Stimulated activated CD8-positive, alpha-beta memory T cell treated with anti-CD3 and anti-CD28 coated beads, Interleukin-4, amount 100 ng/mL, for 4 hours (primary cell): ENCODE results near the gene CLEC10A.
A peak's percentile ranks its signal among the peaks of the same experiment; 100 is the strongest.

Source experiments
- DNase-seq, 2 donors: peaks; one replicate each; pipeline ENCODE4 v3.0.0-alpha.2; 2020; ENCODE audit warnings: low read depth in 2 of 2, low spot score in 1 of 2

Gene CLEC10A

DNA sequence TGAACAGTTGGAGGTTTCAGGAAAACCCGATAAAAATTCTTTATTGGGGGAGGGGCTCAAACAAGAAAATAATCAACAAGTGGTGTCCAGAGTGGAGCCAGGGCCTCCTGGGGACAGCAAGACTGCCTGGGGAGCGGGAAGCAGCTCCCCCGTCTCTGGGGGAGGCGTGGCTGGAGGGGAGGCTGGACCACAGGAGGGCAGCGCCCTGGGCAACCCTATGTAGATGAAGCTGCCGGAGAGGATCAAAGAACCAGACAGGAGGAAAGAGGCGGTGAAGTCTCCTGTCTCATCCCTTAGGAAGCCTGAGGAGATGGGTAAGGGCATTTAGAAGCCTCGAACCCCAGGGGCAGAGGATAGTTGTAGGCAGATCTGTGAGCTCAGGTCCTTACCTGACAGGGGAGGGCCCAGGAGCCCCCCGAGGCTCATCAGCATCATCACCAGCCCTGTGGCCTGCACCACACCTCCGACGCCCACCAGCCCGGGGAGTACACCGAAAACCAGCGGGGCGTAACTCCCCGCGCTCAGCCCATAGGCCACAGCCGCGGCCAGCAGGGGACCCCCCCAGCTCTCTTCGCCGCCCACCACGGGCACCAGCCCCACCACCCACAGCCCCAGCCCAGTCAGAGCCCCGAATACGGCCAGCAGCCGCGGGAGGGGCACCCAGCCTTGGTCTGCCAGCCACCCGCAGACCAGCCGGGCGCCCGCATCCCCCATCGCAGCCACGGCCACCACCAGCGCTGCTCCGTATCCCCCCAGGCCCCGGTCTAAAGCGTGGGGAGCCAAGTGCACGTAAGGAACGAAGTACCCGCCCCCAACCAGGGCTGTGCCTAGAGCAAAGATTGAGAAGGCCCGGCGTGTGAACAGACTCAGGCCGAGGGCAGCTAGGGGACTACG lies 38.2 kb downstream of the CLEC10A start:
- no peak for DNase-seq

DNA sequence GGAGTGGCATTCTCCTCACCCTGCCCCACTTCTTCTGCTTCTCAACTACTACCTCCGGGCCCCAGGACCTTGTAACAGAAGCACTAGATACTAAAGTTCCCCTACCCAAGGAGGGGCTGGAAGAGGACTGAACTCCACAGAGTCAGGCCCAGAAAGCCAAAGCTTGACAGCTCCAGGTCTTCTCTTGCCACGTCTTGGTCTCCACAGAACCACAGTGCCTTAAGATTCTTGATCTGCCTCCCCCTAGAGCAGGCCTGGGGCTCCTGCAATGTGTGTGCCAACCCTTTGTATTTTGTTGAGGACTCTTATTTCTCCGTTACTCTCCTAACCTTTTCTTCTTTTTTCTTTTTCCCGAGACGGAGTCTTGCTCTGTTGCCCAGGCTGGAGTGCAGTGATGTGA lies 40.2 kb downstream of the CLEC10A start:
- DNase-seq: no peak

DNA sequence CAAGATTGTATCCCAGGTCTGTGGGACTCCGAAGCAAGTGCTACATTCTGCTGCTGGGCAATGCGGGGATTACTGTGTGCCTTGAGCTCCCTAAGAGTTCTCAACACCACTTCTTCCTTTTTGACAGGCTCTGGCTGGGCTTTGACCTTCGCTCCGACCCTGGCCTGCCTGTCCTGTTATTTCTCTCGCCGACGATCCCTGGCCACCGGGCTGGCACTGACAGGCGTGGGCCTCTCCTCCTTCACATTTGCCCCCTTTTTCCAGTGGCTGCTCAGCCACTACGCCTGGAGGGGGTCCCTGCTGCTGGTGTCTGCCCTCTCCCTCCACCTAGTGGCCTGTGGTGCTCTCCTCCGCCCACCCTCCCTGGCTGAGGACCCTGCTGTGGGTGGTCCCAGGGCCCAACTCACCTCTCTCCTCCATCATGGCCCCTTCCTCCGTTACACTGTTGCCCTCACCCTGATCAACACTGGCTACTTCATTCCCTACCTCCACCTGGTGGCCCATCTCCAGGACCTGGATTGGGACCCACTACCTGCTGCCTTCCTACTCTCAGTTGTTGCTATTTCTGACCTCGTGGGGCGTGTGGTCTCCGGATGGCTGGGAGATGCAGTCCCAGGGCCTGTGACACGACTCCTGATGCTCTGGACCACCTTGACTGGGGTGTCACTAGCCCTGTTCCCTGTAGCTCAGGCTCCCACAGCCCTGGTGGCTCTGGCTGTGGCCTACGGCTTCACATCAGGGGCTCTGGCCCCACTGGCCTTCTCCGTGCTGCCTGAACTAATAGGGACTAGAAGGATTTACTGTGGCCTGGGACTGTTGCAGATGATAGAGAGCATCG lies 41.8 kb downstream of the CLEC10A start:
- DNase-seq: no peak

DNA sequence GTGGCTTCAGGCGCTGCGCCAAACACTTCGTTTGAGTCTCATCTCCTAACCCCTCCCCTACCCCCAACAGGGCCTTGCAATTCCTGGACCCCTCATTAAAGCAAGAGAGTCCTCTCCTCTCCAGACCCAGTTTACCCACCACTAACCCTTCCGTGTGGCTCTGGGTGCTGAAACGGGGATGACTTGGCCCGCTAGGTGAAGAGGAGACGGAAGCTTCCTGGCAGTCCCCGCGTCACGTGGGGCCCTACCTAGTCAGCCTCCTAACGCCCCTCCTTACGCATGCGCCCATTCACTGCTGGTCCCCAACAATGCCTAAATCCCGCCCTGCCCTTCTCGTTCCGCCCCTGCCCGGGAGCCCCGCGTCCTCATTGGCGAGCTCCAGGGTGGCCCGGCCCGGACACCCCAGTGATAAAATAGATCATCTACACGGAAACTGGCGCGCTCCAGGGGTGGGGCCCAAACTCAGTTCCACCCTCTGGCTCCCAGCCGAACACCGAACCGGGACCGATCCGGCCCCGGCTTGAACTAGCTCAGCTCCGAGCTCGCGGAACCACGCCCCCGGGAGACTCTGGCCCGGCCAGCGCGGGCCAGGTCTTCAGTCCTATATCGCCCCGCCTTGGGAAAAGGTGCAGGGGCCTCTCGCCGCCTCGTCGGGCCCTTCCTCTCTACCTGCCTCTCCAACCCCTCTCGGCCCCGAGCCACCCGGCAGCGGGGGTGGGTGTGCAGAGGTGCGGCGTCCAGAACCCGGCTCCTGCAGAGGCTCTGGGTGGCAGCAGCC lies 44.3 kb downstream of the CLEC10A start, which contains the start of gene SLC16A13:
TSS of gene SLC16A13 (plus strand) at position 425 of the 778 bp plus-strand sequence. CDS start 368 bp downstream, outside the sequence.
- peak; percentile 94 to 98 for DNase-seq

DNA sequence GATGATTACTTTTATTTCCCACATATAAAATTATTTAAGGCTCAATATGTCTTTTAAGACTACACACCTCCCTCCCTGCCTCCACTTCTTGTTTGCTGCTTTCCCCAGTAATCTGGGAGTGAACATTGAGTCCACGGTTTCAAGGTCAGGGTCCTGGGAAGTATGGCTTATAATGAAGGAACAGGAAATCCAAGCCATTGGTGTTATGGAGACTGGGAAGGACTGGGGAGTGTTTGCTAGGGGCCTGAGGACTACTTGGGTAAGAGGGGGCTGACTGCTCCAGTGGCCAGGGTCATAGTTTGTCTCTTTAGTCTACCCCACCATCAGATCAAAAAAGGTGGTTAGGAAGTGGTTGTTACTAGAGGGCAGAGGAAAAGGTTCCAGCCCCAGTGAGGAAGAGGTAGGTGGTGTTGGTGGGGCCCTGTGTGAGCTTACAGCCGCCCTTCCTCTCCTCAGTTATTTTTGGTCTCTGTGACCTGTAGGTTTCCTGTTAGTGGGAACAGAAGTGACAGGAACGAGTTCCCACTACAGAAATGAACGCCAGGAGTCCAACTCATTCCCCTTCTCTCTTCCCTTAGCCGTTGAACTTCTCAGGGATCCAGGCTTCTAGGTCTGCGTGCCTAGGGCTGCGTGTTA lies 45.0 kb downstream of the CLEC10A start:
- no peak for DNase-seq

DNA sequence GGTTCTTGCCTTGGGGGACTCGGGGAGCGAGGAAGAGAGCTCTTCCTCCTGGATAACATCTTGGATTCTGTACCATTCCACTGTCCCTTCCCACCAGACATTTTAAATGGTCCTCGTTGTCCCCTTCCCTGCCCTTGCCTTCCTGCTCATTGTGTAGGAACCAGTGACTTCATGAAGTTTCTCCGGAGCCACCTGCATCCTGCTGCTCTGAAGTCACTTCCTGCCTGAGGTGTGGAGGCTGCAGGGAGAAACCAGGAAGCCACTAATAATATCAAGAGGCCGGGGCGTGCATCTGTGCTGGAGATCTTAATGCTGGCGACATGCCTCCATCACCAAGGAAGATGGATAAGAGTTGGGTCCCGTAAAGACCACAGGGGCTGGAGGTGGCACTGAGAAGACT lies 50.4 kb downstream of the CLEC10A start:
- DNase-seq: no peak

DNA sequence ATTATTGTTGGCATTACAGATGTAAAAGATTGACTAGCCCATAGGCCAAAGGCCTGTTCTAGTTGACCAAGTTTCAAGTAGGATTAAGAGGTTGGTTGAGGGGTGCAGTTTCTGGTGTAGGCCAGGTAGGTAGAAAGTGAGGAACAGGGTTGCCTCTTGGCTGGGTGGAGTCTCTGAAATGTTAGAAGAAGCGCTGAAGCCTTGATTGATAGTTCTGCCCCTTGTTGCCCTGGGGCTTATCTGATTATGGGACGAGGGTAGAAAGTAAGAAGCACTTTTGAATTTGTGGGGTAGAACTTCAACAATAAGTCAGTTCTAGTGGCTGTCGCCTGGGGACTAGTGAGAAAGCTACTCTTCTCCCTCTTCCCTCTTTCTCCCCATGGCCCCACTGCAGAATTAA lies 51.0 kb downstream of the CLEC10A start:
- no peak for DNase-seq

DNA sequence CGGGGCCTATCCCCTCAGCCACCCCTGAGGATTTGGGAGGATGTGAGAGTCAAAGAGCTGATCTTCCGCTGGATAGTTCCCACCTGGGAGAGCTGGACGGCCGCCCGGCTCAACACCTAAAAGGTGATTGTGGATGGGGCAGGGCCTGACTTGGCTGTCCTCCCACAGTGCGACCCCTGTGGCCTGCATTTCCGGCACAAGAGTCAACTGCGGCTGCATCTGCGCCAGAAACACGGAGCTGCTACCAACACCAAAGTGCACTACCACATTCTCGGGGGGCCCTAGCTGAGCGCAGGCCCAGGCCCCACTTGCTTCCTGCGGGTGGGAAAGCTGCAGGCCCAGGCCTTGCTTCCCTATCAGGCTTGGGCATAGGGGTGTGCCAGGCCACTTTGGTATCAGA lies 52.7 kb downstream of the CLEC10A start:
- DNase-seq: no peak

DNA sequence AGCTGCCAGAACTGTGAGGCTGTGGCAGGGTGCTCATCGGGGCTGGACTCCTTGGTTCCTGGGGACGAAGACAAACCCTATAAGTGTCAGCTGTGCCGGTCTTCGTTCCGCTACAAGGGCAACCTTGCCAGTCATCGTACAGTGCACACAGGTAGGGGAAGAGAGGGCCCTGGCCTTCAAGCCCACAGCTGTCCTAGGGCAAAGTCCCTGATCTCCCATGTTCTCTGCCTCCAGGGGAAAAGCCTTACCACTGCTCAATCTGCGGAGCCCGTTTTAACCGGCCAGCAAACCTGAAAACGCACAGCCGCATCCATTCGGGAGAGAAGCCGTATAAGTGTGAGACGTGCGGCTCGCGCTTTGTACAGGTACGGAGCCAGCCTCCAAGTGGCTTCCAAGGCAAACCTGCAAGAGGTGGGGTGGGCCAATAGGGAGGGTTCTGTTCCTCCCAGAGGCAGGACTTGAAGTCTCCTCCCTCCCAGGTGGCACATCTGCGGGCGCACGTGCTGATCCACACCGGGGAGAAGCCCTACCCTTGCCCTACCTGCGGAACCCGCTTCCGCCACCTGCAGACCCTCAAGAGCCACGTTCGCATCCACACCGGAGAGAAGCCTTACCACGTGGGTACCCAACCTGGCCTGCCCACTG lies 53.5 kb downstream of the CLEC10A start:
- no peak for DNase-seq

DNA sequence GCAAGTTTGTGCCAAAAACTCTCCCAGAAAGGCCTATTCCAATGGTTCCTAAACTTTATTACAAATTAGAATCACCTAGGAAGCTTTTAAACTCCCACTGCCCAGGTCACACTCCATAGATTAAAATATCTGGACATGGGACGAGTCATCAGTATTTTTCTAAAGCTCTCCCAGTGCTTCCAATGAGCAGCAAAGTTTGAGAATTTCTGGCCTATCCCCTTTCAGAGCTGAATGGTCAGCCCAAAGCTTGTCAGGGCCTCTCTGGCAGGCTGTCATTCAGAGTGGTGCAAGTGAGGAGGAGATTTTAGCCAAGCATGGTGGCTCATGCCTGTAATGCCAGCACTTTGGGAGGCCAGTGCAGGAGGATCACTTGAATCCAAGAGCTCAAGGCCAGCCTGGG lies 54.8 kb downstream of the CLEC10A start:
- DNase-seq: no peak
